Umbilical cord (tissue), 2 donors: ENCODE data around the gene CCDC178. TPM values are rescaled to one million over a fixed set of nuclear protein-coding genes. Genes with fewer than 3 reads are reported as not detected.
A peak's percentile ranks its signal among the peaks of the same experiment; 100 is the strongest.

Experiments used
- DNase-seq: peaks from one replicate; pipeline ENCODE4 v3.0.0-alpha.2; 2015; ENCODE audit warnings: low spot score
- total RNA-seq: library from RNA; depleted of rRNA; stranded (reverse); fragments of >200 nt; gene quantifications from one replicate; pipeline ENCODE4 v1.2.3, GENCODE V29; 2014; ENCODE audit warnings: low replicate concordance; ENCODE audit not compliant: insufficient read depth

The CCDC178 gene
- total RNA-seq, 1 donor from 2014 or later: 5.5 TPM

DNA sequence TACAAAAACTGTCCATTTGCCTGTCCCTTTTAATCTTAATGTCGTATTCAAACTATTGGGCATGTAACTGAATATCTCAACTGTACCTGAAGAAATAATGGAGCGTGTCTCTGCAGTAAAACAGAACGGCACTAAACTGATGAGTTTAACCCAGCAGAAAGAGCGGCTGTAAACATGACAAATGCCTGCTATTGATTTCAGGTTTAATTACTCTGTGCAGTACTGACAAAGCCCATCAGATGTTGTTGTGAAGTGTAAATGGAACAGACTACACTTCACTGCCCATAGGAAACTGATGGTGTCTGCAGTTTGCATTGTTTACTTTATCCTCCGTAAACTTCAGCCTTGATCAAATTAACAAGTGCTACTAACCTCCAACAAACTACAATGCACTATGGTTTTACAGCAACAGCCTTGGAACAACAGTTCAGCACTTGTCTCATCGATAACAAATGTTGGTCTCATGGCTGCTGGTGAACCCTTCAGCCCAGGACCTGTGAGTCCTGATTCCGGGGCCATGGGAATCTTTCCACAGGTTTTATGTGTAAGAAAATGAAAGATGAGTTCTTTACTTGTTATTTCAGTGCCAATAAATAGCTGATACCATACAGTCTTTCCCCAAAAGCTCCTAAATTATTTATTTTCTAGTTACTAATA, 316.5 kb downstream of the CCDC178 start:
- no peak for DNase-seq

DNA sequence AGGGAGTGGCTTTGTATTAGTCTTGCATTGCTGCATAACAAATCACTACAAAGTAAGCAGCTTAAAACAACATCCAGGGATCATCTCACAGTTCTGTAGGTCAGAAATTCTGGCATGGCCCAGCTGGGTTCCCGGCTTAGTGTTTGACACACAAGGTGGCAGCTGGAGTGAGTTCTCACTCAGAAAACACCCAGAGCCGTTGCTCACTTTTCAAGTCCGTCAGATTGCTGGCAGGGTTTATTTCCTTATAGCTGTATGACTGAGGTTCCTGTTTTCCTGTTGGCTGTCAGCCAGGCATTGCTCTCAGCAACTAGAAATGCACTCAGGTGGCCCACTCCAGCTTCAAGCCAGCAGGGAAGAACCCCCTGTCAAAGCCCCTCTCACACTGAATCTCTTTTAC, 324.1 kb downstream of the CCDC178 start:
- DNase-seq: peak; percentile 1

DNA sequence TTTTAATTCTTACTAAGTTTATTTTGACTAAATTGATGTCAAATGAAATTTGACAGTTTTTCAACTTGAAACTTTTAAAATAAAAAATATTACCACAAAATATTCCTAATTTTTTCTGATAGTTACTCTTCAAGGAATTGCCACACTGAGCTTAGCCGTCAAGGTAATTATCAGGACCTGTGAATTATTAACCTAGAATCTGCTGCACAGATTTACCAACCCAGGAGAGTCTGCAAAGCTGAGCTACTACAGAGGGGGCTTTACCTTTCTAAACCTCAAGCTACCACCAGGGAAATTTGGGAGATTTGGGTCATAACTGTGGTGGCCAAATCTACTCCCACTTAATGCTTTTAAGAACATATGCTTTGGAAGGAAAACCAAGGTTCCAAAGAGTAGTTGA, 324.6 kb downstream of the CCDC178 start:
- no peak for DNase-seq

DNA sequence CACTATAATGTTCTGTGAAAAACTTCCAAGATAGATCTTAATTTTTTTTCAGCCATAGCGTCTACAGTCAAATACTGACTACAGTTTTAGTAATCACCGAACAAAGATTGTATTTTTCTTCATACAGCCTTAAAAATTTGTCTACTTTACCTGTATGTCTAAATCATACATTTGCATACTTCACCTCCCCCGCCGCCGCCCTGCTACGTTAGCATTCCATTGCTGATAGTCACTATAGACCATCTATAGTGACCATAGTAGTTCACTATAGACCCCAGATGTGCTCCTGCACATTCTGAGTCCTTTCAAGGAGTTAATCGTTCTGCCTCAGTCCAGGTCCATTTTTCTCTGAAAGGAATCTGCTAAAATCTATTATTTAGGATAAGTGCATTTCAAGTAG, 325.0 kb downstream of the CCDC178 start:
- DNase-seq: no peak

DNA sequence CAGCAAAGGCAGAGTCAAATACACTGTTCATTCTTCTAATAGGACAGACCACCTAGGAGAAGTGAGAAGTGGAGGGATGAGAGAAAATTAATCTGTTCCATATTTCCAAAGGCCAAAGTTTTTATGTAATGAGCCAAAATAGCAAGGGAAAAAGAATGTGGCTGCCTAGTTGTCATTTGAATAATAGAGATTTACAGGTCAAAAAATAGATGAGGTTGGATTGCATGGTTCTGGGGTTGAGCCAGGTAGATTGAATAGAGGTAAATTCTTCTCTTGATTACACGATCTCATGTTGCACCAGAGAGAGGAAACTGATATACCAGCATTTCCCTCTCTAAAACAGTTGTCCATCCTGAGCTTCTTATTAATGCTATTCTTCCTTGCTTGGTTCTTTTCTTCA, 325.8 kb downstream of the CCDC178 start:
- DNase-seq: no peak

DNA sequence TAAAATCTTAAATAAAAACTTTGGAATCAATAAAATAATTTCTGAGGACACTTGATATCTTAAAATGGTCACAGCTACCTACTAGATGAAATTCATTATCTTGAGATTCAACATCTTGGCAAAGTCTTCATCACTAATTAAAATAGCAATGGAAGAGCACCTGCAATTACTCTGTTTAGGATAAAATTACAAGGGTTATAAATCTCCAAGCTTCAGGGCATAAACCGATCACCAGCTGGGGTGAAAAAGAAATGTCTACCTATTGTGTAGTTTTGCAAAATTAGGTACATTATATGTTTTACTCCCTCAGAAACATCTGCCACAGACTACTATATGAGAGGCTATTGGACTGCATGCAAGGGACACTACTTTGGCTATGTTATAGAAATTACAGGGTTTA, 327.1 kb downstream of the CCDC178 start:
- DNase-seq: no peak

DNA sequence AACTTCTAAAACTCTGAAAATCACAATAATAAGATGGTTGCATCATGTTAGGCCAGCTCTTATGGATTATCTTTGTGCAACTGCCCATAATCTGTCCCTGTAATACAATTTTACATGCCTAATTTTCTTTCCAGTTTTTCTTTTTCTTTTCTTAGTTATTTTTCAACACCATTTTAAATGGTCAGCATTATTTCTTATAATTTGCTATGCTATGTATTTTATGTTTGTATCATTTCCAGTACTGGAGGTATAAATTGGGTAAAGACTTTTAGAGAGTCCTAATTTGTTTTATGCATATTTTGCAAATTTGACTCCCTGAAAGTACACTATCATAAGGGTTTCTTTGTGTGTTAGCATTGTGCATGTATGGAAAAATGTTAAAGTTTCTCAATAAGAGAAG, 333.0 kb downstream of the CCDC178 start:
- no peak for DNase-seq

DNA sequence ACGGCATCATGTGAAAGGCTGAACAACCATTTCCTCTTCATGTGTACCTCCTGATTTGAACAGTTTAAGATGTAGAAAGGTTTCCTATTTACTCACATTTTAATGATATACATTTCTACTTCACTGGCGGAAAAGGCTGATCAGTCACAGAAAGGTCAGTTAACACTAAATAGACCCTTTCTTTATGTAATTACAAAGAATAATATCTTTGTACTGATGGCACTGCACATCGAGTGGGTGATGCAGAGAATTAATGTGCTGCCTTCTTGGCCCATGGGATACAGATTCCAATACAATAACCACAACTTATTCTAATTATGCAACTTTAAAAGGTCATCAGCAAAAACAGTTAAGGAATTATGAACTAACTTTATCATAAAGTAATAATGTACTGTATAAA, 339.2 kb downstream of the CCDC178 start:
- no peak for DNase-seq

DNA sequence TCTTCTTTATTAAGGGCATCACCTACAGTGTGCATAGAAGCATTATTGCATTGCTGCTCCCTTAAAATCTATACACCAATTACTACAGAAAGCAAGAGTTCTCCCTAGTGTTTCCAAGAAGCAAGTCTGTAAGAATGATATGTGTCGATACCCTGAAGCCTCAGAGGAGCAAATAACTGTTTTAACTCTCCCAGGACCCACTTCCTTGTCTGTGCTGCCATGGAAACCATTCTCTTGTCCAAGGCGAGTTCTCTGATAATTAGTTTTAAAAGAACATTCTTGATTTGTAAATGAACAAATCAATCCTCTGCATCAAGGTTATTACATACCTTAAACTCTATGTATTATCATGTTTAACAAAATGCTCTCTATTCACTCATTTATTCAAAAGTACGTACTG, 340.9 kb downstream of the CCDC178 start:
- DNase-seq: no peak

DNA sequence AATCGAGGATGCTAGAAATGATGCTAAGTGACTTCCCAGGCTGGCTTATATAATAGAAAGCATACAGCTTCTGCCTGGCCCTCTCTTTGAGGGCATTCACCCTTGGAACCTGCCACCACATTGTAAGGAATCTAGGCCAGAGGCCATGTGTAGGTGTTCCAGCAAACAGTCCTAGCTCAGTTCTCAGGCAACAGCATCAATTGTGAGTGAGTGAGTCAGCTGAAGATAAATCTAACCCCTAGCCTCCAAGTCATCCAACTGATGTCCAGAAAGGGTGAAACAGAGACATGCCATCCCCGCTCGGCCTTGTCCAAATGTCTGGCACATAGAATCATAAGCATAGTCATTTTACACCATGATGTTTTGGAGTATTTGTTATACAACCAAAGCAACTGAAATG, 343.4 kb downstream of the CCDC178 start:
- no peak for DNase-seq

DNA sequence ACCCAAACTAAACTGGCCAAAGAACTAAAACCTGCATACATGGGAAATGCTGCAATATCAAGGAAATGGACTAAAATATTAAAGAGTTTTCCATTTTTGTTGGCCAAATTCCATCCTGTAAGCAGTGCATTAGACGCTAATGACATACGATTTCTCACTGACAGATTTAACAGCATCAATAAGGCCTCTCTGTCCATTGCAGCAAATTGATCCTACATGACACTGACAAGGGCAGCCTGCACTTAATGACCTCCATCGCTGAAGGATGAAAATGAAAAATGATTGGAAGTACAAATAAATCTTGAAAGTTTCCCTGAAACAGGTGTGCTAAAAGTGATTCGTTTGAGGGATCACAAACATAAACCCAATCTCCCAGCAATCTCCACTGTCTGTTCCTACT, 350.1 kb downstream of the CCDC178 start:
- DNase-seq: no peak

DNA sequence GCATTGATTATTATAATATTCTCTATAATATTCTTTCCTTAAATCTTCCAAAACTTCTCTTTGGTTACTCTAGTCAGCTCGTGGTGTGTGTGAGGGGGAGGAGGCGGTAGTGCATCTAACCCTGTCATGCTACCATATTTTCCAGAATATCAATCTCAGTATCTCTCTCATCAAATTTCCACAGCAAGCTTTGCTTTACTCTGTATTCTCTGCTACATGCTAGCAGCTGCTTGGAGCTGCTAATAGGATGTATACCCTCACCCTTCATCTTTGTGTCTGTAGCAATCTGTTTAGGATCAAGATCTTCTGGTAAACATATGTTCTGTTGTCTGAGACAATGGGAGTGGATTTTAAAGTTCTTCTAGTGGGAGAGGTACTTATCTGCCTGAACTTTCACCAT, 363.9 kb downstream of the CCDC178 start:
- no peak for DNase-seq

DNA sequence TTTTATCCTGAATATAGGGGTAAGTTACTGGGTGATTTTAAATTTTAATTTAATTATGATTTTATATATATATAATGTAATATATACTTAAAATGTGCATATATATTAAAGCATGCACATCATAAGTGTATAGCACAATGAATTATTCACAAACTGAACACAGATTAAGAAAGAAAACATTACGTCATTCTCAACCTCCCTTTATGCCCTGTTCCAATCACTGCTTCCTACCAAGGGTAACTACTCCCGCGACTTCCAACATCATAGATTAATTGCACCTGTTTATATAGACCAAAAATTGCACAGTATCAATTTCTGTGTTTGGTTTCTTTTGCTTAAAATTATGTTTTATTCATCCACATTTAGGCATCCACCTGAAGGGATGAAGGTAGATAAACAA, 366.4 kb downstream of the CCDC178 start:
- DNase-seq: no peak

DNA sequence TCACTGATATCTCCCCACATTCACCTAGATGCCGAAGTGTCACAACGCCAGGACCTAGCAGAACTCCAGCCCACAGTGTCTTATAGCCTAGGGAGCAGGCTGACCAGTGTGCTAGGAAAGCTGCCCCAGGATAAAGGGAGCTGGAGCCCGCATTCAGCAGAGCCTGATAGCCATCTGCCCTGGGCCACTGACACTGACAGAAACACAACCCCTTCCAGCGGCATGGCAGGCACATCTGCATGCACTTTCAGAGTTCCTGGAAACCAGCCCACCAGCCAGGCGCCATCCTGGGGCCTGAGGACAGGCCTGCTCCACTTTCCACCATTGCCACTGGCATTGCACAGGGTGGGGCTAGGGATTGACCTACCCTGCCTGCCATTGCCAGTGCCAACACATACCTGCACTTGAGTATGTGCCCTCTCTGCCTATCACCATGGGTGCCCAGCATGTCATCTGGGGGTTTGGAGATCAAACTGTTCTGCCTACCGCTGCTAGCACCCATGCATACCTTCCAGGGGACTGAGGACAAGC, 377.6 kb downstream of the CCDC178 start:
- no peak for DNase-seq

DNA sequence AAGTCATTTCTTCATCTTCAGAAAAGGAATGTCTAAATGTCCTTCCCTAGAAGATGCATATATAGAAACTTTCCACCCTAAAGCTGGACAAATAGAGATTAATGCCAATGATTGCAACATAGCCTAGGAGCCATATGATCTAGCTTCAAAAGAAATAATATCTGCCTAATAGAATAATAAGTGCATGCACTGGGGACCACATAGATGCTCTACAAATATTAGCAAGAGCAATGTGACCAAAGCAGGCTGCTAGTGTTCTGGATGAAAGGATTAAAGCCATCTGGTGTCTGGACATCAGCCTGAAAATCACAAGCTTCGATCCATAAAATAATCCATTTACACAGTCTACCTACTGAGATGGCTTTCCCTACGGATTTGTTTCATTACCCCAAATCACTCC, 387.6 kb downstream of the CCDC178 start:
- no peak for DNase-seq

DNA sequence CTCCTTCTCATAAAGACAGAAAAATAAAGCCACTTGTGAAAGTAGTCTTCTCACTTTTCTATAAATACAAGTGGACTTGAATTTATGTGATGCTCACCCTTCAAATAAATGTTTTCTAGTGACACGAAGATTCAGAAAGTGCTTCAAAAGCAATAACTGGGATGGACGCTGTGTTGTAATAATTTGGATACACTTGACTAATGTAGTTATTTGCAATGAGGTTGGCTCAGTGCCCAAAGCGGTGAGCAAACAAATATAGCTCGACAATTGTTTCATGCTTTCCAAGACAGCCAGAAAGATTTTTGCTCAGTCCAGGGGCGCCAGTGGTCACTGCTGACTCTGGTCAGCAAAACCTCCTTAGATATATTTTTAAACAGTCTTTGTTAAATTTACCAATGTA, 389.1 kb downstream of the CCDC178 start:
- no peak for DNase-seq

DNA sequence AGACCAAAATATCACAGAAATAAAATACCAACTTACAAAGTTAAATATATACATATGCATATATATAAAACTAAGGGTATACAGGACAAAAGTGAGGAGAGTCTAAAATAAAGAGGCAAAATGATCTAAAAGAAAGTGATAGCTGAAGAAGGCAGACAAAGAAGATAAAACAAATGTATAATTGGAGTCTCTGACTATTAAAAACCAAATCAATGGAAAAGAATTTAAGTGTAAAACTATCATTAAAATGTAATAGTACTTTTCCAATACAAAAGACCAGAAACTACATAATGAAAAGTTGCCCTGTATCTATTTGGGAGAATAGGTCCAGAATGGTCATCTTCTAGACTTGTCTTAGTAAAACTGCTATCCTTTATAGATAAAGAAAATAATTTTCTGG, 400.3 kb downstream of the CCDC178 start:
- no peak for DNase-seq

DNA sequence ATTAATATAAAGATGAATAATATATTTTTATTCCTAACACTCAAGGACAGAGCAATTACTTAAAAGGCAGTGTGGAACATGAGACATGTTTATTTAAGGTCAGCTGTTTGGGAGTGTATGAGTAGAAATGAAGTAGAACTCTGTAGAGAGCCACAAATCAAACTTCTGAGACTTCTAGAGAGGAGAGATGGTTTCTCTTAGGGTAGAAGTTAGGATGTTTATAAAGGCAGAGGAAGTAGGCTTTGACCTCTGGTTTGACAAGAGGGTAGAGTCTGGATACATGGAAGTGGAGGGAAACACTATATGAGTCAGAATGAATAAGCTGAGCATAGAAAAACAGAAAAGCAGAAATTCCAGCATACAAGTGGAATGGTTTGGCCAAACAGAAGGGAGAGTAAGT, 405.6 kb downstream of the CCDC178 start:
- no peak for DNase-seq

DNA sequence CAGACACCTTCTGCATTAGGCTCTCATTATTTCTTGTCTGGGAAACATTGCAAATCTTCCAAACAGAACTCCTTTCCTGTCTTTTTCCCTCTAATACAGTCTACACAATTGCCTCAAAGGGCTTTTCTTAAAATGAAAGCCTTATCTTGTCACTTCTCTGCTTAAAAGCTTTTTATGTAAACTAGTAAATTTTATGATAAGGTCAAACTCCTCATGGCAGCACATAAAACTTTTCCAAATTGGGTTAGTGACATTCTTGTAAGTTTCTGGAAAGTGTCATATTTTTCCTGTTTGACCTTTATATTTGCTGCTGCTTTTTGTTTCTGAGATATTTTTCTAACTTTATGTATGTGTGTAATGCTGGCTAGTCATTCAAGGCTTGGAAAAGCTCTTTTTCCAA, 406.3 kb downstream of the CCDC178 start:
- no peak for DNase-seq

DNA sequence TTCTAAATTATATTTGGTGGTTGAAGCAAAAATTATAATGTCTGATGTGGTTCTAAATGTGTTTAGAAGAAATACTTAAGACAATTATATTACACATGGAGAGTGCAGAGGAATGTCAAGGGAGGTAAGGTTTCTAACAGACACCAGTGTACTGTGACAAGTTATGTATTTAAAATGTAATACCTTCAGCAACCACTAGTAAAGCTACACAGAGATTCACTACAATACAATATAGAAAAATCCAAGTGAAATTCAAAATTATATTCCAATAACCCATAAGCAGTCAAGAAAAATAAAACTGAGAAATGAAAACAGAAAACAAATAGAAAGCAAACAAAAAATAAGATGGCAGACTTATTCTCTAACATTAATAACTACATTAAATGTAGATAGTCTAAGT, 418.2 kb downstream of the CCDC178 start:
- DNase-seq: no peak

DNA sequence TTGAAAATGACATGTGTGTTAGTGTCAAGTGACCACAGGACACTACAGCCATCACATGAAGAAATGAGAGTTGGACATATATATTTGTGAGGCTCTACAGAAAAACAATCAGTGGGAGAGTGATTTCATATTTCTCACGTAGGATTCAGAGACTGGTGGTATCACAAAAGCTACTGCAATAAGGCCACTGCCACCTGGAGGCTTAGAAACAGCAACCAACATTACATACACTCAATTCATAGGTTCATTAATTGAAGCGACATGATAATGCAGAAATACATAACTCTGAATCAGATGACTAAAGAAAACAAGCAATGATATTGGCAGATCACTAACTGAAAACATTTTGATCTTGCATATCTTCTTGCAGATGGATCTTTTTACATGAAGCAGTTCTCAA, 419.6 kb downstream of the CCDC178 start:
- no peak for DNase-seq

DNA sequence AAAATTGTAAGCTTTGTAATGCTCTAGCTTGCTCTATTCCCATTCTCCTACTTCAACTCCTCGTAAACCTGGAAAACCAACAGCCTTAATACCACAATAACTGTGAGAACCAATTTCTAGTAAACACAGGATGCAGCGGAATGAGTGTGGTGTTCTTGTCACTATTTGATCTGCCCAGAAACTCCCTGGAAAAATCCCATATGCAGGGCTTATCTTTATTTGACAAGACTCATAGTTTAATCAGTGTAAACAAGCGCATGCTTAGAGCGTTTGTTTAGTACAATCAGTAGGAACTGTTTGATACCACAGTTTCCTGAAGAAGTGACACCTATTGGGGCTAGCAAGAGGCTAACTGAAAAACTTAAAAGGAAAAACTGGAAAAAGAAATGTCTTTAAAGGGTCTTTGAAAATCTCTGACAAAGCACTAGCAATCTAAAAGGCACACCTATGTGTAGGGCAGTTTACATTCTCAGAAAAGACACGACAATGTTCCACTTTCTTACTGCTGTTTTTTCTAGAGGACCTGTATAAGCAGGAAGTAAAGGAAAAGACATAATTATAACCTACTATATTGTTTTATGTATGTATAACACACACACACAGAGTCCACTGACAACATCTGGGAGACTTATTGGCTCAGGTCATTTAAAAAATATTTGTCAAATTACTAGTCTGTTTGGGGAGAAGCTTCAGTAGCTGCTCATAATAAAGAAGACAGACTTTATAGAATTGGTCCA, 426.3 kb downstream of the CCDC178 start:
- no peak for DNase-seq

DNA sequence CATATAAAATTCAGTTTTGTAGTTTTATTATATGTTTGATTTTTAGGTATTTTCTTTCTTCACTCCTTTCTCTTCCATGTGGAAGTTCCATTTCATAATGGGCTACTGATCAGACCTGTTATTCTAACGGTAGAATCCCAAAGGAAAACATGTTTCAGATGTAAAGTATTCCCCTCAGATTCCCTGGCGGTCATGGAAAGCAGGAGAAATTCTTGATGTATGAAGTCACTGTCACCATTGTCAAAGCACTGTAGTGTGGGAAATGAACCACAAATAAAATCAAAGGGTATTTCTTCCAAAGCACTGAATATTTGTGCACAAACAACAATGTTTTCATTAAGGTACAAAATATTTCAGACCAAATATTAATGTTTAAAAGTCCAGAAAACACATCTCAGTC, 430.4 kb downstream of the CCDC178 start:
- no peak for DNase-seq
